Measurements from ENCODE around the gene MAST4. TPM values are rescaled to one million over a fixed set of nuclear protein-coding genes. Genes with fewer than 3 reads are reported as not detected.

The MAST4 gene
- total and polyA plus RNA-seq, 2 of the 4 experiments (the other 2 are of a cell fraction): 4.8 to 6.8 TPM

DNA sequence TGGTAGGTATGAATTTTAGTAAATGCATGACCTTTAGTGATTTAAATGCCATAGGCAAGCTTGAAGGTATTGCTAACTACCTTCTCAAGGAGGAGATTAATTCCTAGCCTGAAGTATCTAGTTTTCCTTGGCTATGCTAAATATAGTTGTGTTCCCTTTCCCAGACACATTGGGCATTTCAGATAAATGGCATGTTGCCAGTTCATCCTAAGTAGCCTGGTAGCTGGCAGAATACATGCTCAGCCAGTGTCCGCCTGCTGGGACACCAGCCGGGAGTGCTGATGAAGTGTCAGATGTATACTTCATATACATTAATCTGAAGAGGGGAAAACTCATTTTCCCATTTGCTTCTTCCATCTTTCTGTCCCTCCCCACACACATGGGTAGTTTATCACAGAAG, 196.9 kb downstream of the MAST4 start:
- no peak overlapping the region for H3K4ac ChIP-seq (ENCODE audit: low read depth, low read length)
- H2AK9ac ChIP-seq (replicated peaks; ENCODE audit: low read depth, low read length, poor library complexity): no peak overlapping the region
- H3K4me2 ChIP-seq (ENCODE audit: low read depth, low read length): no peak overlapping the region
- no peak for DNase-seq
- TF ChIP-seq RFX5 (IDR thresholded peaks at IDR 0.05; ENCODE audit: low read depth, low read length) (no peak), POLR2A (IDR thresholded peaks at IDR 0.05; ENCODE audit: low read depth, low read length) (no peak), MAZ (IDR thresholded peaks at IDR 0.05; ENCODE audit: borderline replicate concordance, low read depth, low read length) (no peak), CEBPB (IDR thresholded peaks at IDR 0.05; ENCODE audit: low read depth, low read length) (no peak), FOS (IDR thresholded peaks at IDR 0.05; ENCODE audit: low read depth, low read length) (no peak), RCOR1 (IDR thresholded peaks at IDR 0.05; ENCODE audit: insufficient replicate concordance, low read length) (no peak), NFE2L2 (IDR thresholded peaks at IDR 0.05; ENCODE audit: low read depth, low read length) (no peak), CHD1 (IDR thresholded peaks at IDR 0.05; ENCODE audit: low read depth, low read length) (no peak), RAD21 (IDR thresholded peaks at IDR 0.05; ENCODE audit: low read length) (no peak), BHLHE40 (IDR thresholded peaks at IDR 0.05; ENCODE audit: low read depth, low read length) (no peak), ELK1 (IDR thresholded peaks at IDR 0.05; ENCODE audit: borderline replicate concordance, low read depth, low read length) (no peak)
- TF ChIP-seq, protein P1, sequence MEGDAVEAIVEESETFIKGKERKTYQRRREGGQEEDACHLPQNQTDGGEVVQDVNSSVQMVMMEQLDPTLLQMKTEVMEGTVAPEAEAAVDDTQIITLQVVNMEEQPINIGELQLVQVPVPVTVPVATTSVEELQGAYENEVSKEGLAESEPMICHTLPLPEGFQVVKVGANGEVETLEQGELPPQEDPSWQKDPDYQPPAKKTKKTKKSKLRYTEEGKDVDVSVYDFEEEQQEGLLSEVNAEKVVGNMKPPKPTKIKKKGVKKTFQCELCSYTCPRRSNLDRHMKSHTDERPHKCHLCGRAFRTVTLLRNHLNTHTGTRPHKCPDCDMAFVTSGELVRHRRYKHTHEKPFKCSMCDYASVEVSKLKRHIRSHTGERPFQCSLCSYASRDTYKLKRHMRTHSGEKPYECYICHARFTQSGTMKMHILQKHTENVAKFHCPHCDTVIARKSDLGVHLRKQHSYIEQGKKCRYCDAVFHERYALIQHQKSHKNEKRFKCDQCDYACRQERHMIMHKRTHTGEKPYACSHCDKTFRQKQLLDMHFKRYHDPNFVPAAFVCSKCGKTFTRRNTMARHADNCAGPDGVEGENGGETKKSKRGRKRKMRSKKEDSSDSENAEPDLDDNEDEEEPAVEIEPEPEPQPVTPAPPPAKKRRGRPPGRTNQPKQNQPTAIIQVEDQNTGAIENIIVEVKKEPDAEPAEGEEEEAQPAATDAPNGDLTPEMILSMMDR (conservative IDR thresholded peaks at IDR 0.05; ENCODE audit: low read depth, low read length): no peak
- no peak overlapping the region for H2AFZ ChIP-seq (replicated peaks; ENCODE audit: low read length, poor library complexity)
- in situ Hi-C loops (cut with MboI; ENCODE audit: low sequenced_read_pairs): no loop called here
- no peak overlapping the region for H2BK5ac ChIP-seq (ENCODE audit: low read depth, low read length, poor library complexity, severe bottlenecking)
- no peak overlapping the region for H3K56ac ChIP-seq (ENCODE audit: extremely low read depth, insufficient read depth, low read length)
- no peak overlapping the region for H2BK20ac ChIP-seq (ENCODE audit: low read depth, low read length)
- no peak overlapping the region for H4K5ac ChIP-seq (ENCODE audit: low read depth, low read length)
- H3K79me1 ChIP-seq (ENCODE audit: low read depth in 1 of 2, low read length in 2 of 2): no peaks in the 10 kb centered on the region
- H2AK5ac ChIP-seq (ENCODE audit: low read depth, low read length): no peak overlapping the region
- H3K27ac ChIP-seq (ENCODE audit: insufficient read depth, low read length): no peak overlapping the region
- no peaks in the 10 kb centered on the region for H3K36me3 ChIP-seq (ENCODE audit: control insufficient read depth, insufficient read depth, low read length)
- H3K9me1 ChIP-seq (ENCODE audit: insufficient read depth, low read length): no peaks in the 10 kb centered on the region
- H3K9me3 ChIP-seq (ENCODE audit: control insufficient read depth, insufficient read depth, low read length): no peaks in the 10 kb centered on the region
- H4K20me1 ChIP-seq (ENCODE audit: insufficient read depth, low read length): no peaks in the 10 kb centered on the region
- no peaks in the 10 kb centered on the region for H3K4me1 ChIP-seq (ENCODE audit: control insufficient read depth, insufficient read depth, low read length)
- H4K8ac ChIP-seq (ENCODE audit: low read depth in 2 of 2, low read length in 2 of 2): no peak overlapping the region
- no peak overlapping the region for H2BK15ac ChIP-seq (ENCODE audit: low read depth, low read length)
- H3K9ac ChIP-seq (ENCODE audit: low read depth, low read length): no peak overlapping the region
- H3K14ac ChIP-seq (replicated peaks; ENCODE audit: low read depth, low read length): no peak overlapping the region
- H3K18ac ChIP-seq (ENCODE audit: low read depth, low read length): no peak overlapping the region
- ChIA-PET POLR2A (ENCODE audit: unreplicated experiment) (no interaction called here), CTCF (interaction anchor here (0.6 kb wide), 1 partner anchor 249 kb away, joined by 4 read pairs; no protein-coding TSS in a partner anchor)
- no CpG with 5 or more reads among the region's 2 CpGs for whole genome bisulfite sequencing, 2 experiments (ENCODE audit: extremely low coverage in 2 of 2, insufficient read length in 1 of 2)
- no peaks in the 10 kb centered on the region for H3K27me3 ChIP-seq (ENCODE audit: control insufficient read depth, insufficient read depth, low read length)
- ATAC-seq (ENCODE audit: low read depth): no peak
- H2BK120ac ChIP-seq (ENCODE audit: low read depth, low read length): no peak overlapping the region
- H3K4me3 ChIP-seq (ENCODE audit: insufficient read depth, low read depth, low read length): no peak overlapping the region
- no peak overlapping the region for H3K23ac ChIP-seq (ENCODE audit: low read depth, low read length)
- intact Hi-C loops (cut with micrococcal nuclease): no loop called here
- no TSS peak for BruUV-seq (replicated peaks)
- no peak overlapping the region for H4K91ac ChIP-seq (ENCODE audit: insufficient read depth, low read depth, low read length)
- dilution Hi-C loops (cut with HindIII; ENCODE audit: low sequenced_read_pairs, unreplicated experiment): no loop called here

Measured in IMR-90 (cell line).